ENCODE measurements around the gene ZNF470.
A peak's percentile ranks its signal among the peaks of the same experiment; 100 is the strongest.

The ZNF470 gene

GRCh38 chr19:56611288-56611687, 44.0 kb downstream of the ZNF470 start:
- DNase-seq = no peak

GRCh38 chr19:56612737-56613136, 45.5 kb downstream of the ZNF470 start:
- no peak for DNase-seq

- no peak for DNase-seq
Observed at GRCh38 chr19:56613639-56614038, 46.4 kb downstream of the ZNF470 start.

- no peak for DNase-seq
Observed at GRCh38 chr19:56617531-56617930, 50.3 kb downstream of the ZNF470 start.

GRCh38 chr19:56619121-56619520, 51.9 kb downstream of the ZNF470 start:
- DNase-seq = no peak

- DNase-seq = no peak
Observed at GRCh38 chr19:56622374-56622773, 55.1 kb downstream of the ZNF470 start.

- DNase-seq = no peak
Observed at GRCh38 chr19:56623006-56623405, 55.7 kb downstream of the ZNF470 start.

- DNase-seq = no peak
Observed at GRCh38 chr19:56625708-56626107, 58.4 kb downstream of the ZNF470 start.

- no peak for DNase-seq
Observed at GRCh38 chr19:56633021-56633420, 65.8 kb downstream of the ZNF470 start.

GRCh38 chr19:56637976-56638555, 70.8 kb downstream of the ZNF470 start:
- DNase-seq = peak; percentile 73

Measured in hematopoietic multipotent progenitor cell treated with erythropoietin and hydrocortisone succinate and interleukin-3 and kit ligand, for 8 days (in vitro differentiated cells).